NT2/D1 (cell line): Measurements from ENCODE around the gene SHISA7.

Experiments used
- SUZ12 ChIP-seq: IDR thresholded peaks from 2 replicates; pipeline ENCODE4 v1.6.1; 2011; ENCODE audit not compliant: insufficient read length, insufficient read depth; ENCODE audit errors: extremely low read depth
- YY1 ChIP-seq: IDR thresholded peaks from 2 replicates; pipeline ENCODE4 v1.6.1; 2011; ENCODE audit not compliant: insufficient read length, insufficient read depth
- ZNF274 ChIP-seq: IDR thresholded peaks from 2 replicates; pipeline ENCODE4 v1.6.1; 2011; ENCODE audit warnings: mild to moderate bottlenecking, low read depth, low read length

DNA sequence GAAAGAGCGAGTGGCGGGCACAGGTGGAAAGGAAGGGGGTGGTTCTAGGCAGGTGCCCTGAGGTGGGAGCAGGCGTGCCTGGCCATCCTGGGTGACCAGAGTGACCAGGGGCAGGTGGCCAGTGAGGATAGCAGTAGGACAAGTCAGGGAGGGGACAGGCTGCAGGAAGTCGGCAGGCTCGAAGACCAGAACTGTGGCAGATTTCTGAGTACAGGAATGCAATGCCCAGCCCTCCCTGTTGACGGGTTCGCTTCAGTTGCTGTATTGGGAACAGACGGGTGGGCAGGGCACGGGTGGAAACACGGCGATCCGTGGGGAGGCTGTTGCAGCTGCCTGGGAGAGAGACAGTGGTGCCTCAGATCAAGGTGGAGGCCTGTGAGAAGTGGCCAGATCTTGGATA lies 35.3 kb upstream of the SHISA7 start:
- TF ChIP-seq YY1, result no peak
- TF ChIP-seq ZNF274, result no peak
- no peak for TF ChIP-seq SUZ12
